HEK293 (cell line): Measurements from ENCODE around the gene FREM1.

Source experiments
- CTCF ChIA-PET: fragments of 350-600 bp; formaldehyde crosslinking; extraction: SDS; loops from one replicate; lab custom pipeline; 2021; ENCODE audit warnings: antibody characterized with exemption; lab: Yijun Ruan, JAX
- POLR2A ChIA-PET: fragments of 300-600 bp; formaldehyde crosslinking; extraction: SDS; loops from one replicate; lab custom pipeline; 2020; ENCODE audit warnings: antibody characterized with exemption, inconsistent platforms; lab: Yijun Ruan, JAX
- H3K27ac ChIP-seq: fragments of 200-500 bp; sonication (Bioruptor generic); 2 replicates; pipeline ENCODE4 v1.5.1; 2014; ENCODE audit warnings: low read depth, low read length, control low read depth, inconsistent platforms; ENCODE audit errors: extremely low read depth
- H3K36me3 ChIP-seq, 2 experiments: fragments of 200-500 bp in 1 of 2; sonication (Bioruptor generic) in 1 of 2; 1 replicate in 1 of 2; 2 replicates in 1 of 2; pipeline ENCODE4 v1.5.1; 2014 to 2017; ENCODE audit warnings: inconsistent platforms in 2 of 2, low read length in 2 of 2; ENCODE audit not compliant: control insufficient read depth in 2 of 2, insufficient read depth in 1 of 2
- H3K4me1 ChIP-seq: fragments of 200-500 bp; sonication (Bioruptor generic); 2 replicates; pipeline ENCODE4 v1.5.1; 2014; ENCODE audit warnings: mild to moderate bottlenecking, low read length, inconsistent platforms; ENCODE audit not compliant: control insufficient read depth, insufficient read depth
- H3K4me3 ChIP-seq: 2 replicates; pipeline ENCODE4 v1.5.1; 2011; ENCODE audit warnings: low read depth, mild to moderate bottlenecking, control low read depth, low read length, moderate library complexity
- H3K9me3 ChIP-seq: fragments of 200-500 bp; sonication (Bioruptor generic); 2 replicates; pipeline ENCODE4 v1.5.1; 2014; ENCODE audit warnings: low read depth, low read length, inconsistent platforms; ENCODE audit not compliant: control insufficient read depth, insufficient read depth
- GFI1B ChIP-seq: fragments of 450-650 bp; formaldehyde crosslinking; IDR thresholded peaks from 2 replicates; pipeline ENCODE4 v1.5.1; 2016; ENCODE audit warnings: missing biosample characterization, missing genetic modification characterization
- GLI4 ChIP-seq: fragments of 450-650 bp; formaldehyde crosslinking; IDR thresholded peaks from 2 replicates; pipeline ENCODE4 v1.5.1; 2016; ENCODE audit warnings: missing biosample characterization, missing genetic modification characterization
- OSR2 ChIP-seq: fragments of 450-650 bp; formaldehyde crosslinking; IDR thresholded peaks from 2 replicates; pipeline ENCODE4 v1.5.1; 2016; ENCODE audit warnings: missing biosample characterization, missing genetic modification characterization
- SETDB1 ChIP-seq: IDR thresholded peaks from one replicate; pipeline ENCODE4 v1.6.1; 2017; ENCODE audit warnings: mild to moderate bottlenecking, low read length, moderate library complexity, mixed read lengths; ENCODE audit not compliant: insufficient read length
- ZBTB1 ChIP-seq: fragments of 450-650 bp; formaldehyde crosslinking; IDR thresholded peaks from 2 replicates; pipeline ENCODE4 v1.5.1; 2016; ENCODE audit warnings: missing biosample characterization, missing genetic modification characterization
- ZBTB17 ChIP-seq: fragments of 450-650 bp; formaldehyde crosslinking; IDR thresholded peaks from 2 replicates; pipeline ENCODE4 v1.5.1; 2016; ENCODE audit warnings: missing biosample characterization, missing genetic modification characterization
- ZFP69B ChIP-seq: fragments of 450-650 bp; formaldehyde crosslinking; IDR thresholded peaks from 2 replicates; pipeline ENCODE4 v1.5.1; 2016; ENCODE audit warnings: missing biosample characterization, missing genetic modification characterization
- ZIC2 ChIP-seq: fragments of 450-650 bp; formaldehyde crosslinking; IDR thresholded peaks from 2 replicates; pipeline ENCODE4 v1.5.1; 2016; ENCODE audit warnings: missing biosample characterization, missing genetic modification characterization
- ZNF221 ChIP-seq: fragments of 450-650 bp; formaldehyde crosslinking; IDR thresholded peaks from 2 replicates; pipeline ENCODE4 v1.5.1; 2017; ENCODE audit warnings: missing biosample characterization, missing genetic modification characterization, borderline replicate concordance
- ZNF23 ChIP-seq: fragments of 450-650 bp; formaldehyde crosslinking; IDR thresholded peaks from 2 replicates; pipeline ENCODE4 v1.5.1; 2016; ENCODE audit warnings: missing biosample characterization, missing genetic modification characterization, borderline replicate concordance
- ZNF561 ChIP-seq: fragments of 450-650 bp; IDR thresholded peaks from 2 replicates; pipeline ENCODE4 v1.5.1; 2018; ENCODE audit warnings: missing biosample characterization, missing genetic modification characterization, borderline replicate concordance
- ZNF600 ChIP-seq: fragments of 450-650 bp; formaldehyde crosslinking; IDR thresholded peaks from 2 replicates; pipeline ENCODE4 v1.5.1; 2016; ENCODE audit warnings: missing biosample characterization, missing genetic modification characterization
- ZNF621 ChIP-seq: fragments of 450-650 bp; formaldehyde crosslinking; IDR thresholded peaks from 2 replicates; pipeline ENCODE4 v1.5.1; 2017; ENCODE audit warnings: missing biosample characterization, missing genetic modification characterization
- ZNF623 ChIP-seq: fragments of 450-650 bp; formaldehyde crosslinking; IDR thresholded peaks from 2 replicates; pipeline ENCODE4 v1.5.1; 2016; ENCODE audit warnings: missing biosample characterization, missing genetic modification characterization
- ZNF658 ChIP-seq: fragments of 450-650 bp; formaldehyde crosslinking; IDR thresholded peaks from 2 replicates; pipeline ENCODE4; 2016; ENCODE audit warnings: missing biosample characterization, missing genetic modification characterization
- ZNF843 ChIP-seq: fragments of 450-650 bp; formaldehyde crosslinking; IDR thresholded peaks from 2 replicates; pipeline ENCODE4 v1.5.1; 2016; ENCODE audit warnings: missing biosample characterization, missing genetic modification characterization
- TF ChIP-seq, protein P1 (sequence below): sonication (generic); formaldehyde crosslinking; IDR thresholded peaks from 2 replicates; pipeline ENCODE4 v1.8.1; 2022; ENCODE audit warnings: mild to moderate bottlenecking, moderate library complexity, missing genetic modification reagents
- TF ChIP-seq, protein P2 (sequence below): fragments of 450-650 bp; formaldehyde crosslinking; optimal IDR thresholded peaks from 2 replicates; pipeline ENCODE3; 2016; ENCODE audit warnings: missing biosample characterization, mild to moderate bottlenecking, missing genetic modification characterization
- TF ChIP-seq, protein P3 (sequence below): fragments of 450-650 bp; formaldehyde crosslinking; IDR thresholded peaks from 2 replicates; pipeline ENCODE4 v1.5.1; 2016; ENCODE audit warnings: missing biosample characterization, missing genetic modification characterization
- TF ChIP-seq, protein P4 (sequence below): fragments of 450-650 bp; formaldehyde crosslinking; IDR thresholded peaks from 2 replicates; pipeline ENCODE4 v1.5.1; 2016; ENCODE audit warnings: missing biosample characterization, missing genetic modification characterization, borderline replicate concordance

The FREM1 gene

DNA sequence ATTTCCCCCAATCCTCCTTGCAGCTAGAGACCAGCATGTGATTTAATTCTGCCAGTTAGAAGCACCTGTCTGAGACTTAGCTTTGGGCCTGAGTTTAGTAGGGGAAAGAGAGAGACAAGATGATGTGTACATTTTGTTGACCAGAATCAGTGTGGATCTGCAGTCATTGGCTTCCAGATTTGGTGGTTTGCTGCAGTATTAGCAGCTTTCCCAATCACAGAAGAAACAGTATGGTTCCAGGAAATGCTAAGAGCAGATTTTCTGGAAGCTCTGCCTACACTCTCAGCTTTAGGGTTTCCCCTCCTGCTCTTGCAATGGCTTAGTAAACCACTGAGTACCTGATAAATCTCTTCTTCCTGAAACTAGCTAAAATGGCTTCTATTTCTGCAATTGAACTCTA, 48.8 kb upstream of the FREM1 start (continued):
- TF ChIP-seq GLI4 (tag by site-specific recombination) (no peak), OSR2 (tag by site-specific recombination) (no peak), ZNF23 (no peak), ZNF600 (tag by site-specific recombination) (no peak)
- TF ChIP-seq, protein P1, sequence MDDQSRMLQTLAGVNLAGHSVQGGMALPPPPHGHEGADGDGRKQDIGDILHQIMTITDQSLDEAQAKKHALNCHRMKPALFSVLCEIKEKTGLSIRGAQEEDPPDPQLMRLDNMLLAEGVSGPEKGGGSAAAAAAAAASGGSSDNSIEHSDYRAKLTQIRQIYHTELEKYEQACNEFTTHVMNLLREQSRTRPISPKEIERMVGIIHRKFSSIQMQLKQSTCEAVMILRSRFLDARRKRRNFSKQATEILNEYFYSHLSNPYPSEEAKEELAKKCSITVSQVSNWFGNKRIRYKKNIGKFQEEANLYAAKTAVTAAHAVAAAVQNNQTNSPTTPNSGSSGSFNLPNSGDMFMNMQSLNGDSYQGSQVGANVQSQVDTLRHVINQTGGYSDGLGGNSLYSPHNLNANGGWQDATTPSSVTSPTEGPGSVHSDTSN = no peak

GRCh38 chr9:14957109-14957508, 46.9 kb upstream of the FREM1 start:
- TF ChIP-seq ZNF623 (tag by site-specific recombination) (no peak), ZNF221 (no peak), ZFP69B (no peak), SETDB1 (no peak), GFI1B (no peak), ZNF561 (no peak), ZNF658 (tag by site-specific recombination) (no peak), ZNF621 (tag by site-specific recombination) (no peak), ZNF843 (no peak), ZIC2 (tag by site-specific recombination) (no peak), ZBTB1 (tag by site-specific recombination) (no peak)
- TF ChIP-seq, protein P2, sequence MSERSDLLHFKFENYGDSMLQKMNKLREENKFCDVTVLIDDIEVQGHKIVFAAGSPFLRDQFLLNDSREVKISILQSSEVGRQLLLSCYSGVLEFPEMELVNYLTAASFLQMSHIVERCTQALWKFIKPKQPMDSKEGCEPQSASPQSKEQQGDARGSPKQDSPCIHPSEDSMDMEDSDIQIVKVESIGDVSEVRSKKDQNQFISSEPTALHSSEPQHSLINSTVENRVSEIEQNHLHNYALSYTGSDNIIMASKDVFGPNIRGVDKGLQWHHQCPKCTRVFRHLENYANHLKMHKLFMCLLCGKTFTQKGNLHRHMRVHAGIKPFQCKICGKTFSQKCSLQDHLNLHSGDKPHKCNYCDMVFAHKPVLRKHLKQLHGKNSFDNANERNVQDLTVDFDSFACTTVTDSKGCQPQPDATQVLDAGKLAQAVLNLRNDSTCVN = no peak
- TF ChIP-seq, protein P3, sequence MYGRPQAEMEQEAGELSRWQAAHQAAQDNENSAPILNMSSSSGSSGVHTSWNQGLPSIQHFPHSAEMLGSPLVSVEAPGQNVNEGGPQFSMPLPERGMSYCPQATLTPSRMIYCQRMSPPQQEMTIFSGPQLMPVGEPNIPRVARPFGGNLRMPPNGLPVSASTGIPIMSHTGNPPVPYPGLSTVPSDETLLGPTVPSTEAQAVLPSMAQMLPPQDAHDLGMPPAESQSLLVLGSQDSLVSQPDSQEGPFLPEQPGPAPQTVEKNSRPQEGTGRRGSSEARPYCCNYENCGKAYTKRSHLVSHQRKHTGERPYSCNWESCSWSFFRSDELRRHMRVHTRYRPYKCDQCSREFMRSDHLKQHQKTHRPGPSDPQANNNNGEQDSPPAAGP (tag by site-specific recombination) = no peak
- TF ChIP-seq, protein P4, sequence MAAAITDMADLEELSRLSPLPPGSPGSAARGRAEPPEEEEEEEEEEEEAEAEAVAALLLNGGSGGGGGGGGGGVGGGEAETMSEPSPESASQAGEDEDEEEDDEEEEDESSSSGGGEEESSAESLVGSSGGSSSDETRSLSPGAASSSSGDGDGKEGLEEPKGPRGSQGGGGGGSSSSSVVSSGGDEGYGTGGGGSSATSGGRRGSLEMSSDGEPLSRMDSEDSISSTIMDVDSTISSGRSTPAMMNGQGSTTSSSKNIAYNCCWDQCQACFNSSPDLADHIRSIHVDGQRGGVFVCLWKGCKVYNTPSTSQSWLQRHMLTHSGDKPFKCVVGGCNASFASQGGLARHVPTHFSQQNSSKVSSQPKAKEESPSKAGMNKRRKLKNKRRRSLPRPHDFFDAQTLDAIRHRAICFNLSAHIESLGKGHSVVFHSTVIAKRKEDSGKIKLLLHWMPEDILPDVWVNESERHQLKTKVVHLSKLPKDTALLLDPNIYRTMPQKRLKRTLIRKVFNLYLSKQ (tag by site-specific recombination) = no peak
- Histone ChIP-seq H3K4me3 (no peak overlapping the region), H3K9me3 (no peaks in the 10 kb centered on the region), H3K36me3 (no peaks in the 10 kb centered on the region), H3K27ac (no peak overlapping the region), H3K4me1 (no peaks in the 10 kb centered on the region)
- CTCF ChIA-PET = no interaction called here
- POLR2A ChIA-PET = no interaction called here

GRCh38 chr9:14956208-14956607, 46.0 kb upstream of the FREM1 start:
- no peak for TF ChIP-seq ZBTB17
- TF ChIP-seq, all 188 proteins: peak for 0
- no peaks in the 10 kb centered on the region for H3K4me1 ChIP-seq
- H3K27ac ChIP-seq = no peak overlapping the region
- ChIA-PET CTCF (interaction anchor here (0.7 kb wide), 1 partner anchor 1556 kb away, joined by 4 read pairs; no protein-coding TSS in a partner anchor), POLR2A (no interaction called here)
- no peaks in the 10 kb centered on the region for H3K9me3 ChIP-seq
- H3K4me3 ChIP-seq = no peak overlapping the region
- H3K36me3 ChIP-seq = no peaks in the 10 kb centered on the region
